ENCODE measurements around the gene CYFIP1.

Gene CYFIP1

DNA sequence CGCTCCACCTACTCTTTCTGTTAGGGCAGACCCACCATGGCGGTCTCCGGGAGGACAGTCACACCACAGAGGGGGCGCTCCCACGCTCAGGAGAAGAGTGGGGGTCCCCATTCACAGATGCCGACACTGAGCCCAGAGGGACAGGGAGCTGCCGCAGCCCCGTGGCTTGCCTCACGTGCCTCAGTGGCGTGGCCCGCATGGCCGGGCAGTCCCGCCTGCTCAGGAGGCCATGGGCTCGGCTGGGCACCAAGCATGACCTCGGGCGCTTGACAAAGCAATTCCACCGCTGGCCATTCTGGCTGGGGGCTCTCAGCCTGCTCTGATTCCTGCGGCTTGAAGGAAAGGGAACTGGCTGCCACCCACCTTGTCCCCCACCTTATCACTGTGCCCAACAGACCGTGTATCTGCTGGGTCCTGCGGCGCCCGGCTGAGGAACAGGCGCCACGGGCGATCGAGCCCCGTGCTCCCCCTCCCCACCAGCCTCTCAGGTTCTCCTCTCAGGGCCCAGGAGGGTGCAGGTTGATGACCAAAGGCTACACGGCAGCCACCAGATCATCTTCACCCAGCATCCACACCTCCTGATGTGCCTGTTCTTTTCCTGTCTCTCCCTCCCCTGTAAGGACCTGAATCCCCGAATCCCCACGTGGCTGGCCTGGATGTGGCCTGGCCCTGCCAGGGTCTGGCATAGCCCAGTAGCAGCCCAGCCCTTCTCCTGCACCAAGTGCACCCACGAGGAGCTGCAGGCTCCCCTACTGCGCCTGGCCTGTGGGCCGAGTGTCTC is 20.7 kb downstream of the CYFIP1 start:
- H3K27ac ChIP-seq = no peak overlapping the region
- TF ChIP-seq CTCF (IDR thresholded peaks at IDR 0.05) = no peak
- TF ChIP-seq ZFX (IDR thresholded peaks at IDR 0.05; ENCODE audit: borderline replicate concordance) = no peak

GRCh38 chr15:22958487-22959280 is 21.5 kb downstream of the CYFIP1 start:
- no peak overlapping the region for H3K27ac ChIP-seq
- no peak for TF ChIP-seq CTCF (IDR thresholded peaks at IDR 0.05)
- TF ChIP-seq ZFX (IDR thresholded peaks at IDR 0.05; ENCODE audit: borderline replicate concordance) = no peak

GRCh38 chr15:22956978-22957260 is 23.2 kb downstream of the CYFIP1 start:
- TF ChIP-seq CTCF (IDR thresholded peaks at IDR 0.05) = no peak
- no peak for TF ChIP-seq ZFX (IDR thresholded peaks at IDR 0.05; ENCODE audit: borderline replicate concordance)
- H3K27ac ChIP-seq = no peak overlapping the region

- no peak for TF ChIP-seq CTCF (IDR thresholded peaks at IDR 0.05)
- no peak for TF ChIP-seq ZFX (IDR thresholded peaks at IDR 0.05; ENCODE audit: borderline replicate concordance)
- H3K27ac ChIP-seq = no peak overlapping the region
Observed at GRCh38 chr15:22956257-22956977, 23.8 kb downstream of the CYFIP1 start.

DNA sequence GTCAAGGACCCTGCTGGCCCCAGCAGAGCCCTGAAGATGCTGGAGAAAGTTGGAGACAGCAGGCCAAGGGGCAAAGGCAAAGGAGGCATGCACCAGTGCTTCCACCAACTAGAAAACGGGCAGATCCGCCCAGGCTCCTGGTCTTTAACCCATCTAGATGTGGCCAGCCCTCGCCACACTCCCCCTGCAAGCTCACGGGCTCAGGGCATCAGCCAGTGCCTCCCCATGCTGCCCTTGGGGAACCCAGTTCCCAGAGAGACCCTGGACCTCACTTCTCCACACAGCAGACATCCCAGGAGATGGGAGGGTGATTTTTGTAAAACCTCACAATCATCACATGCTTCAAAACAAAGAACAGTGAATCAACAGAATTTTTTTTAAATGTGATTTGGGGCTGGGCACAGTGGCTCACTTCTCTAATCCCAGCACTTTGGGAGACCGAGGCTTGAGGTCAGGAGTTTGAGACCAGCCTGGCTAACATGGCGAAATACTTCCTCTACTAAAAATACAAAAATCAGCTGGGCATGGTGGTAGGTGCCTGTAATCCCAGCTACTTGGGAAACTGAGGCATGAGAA is 24.5 kb downstream of the CYFIP1 start:
- no peak overlapping the region for H3K27ac ChIP-seq
- TF ChIP-seq CTCF (IDR thresholded peaks at IDR 0.05) (no peak), ZFX (IDR thresholded peaks at IDR 0.05; ENCODE audit: borderline replicate concordance) (no peak)

DNA sequence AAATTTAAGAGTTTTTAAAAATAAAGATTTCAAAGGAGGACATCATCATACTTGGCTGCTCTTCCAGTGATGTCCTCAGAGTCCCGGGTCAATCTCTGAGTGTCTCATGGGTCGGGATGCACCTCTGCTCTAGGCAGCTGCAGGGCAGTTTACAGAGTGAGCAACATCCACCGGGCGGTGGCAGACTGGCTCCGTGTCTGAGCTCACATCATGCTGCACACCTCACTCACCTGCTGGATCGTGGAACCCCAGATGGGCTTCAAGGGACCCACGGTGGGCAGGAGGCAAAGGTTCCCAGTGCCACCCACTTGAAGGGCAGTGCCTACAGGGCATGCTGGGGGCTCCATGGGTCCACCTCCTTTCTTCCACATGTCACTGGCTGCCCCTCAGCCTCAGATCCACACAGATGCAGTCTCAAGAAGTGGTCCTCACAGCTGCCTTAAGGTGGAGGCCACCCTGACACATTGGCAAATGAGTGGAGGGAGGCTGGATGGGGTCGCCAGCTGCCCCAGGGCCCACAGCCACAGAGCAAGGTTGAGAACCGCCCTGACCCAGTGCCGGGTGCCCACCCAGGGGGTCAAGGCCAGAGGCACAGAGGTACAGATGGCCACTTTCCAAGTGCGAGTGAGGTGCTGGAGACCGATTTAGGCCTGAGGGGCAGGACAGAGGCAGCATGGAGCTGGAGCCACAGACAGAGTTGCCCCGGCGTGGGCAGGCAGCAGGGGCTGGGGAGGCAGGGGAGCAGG is 25.2 kb downstream of the CYFIP1 start:
- no peak for TF ChIP-seq CTCF (IDR thresholded peaks at IDR 0.05)
- TF ChIP-seq ZFX (IDR thresholded peaks at IDR 0.05; ENCODE audit: borderline replicate concordance) = no peak
- no peak overlapping the region for H3K27ac ChIP-seq

All from 22Rv1 (cell line).